Hepatocyte (in vitro differentiated cells): ENCODE data around the gene SERPINA6.

Source experiments
- CTCF ChIP-seq: fragments of 200-600 bp; sonication (generic); IDR thresholded peaks from 2 replicates; pipeline ENCODE4 v1.5.1; 2016; ENCODE audit warnings: antibody characterized with exemption, mild to moderate bottlenecking; ENCODE audit not compliant: poor library complexity
- EZH2 ChIP-seq: fragments of 200-600 bp; sonication (generic); IDR thresholded peaks from 2 replicates; pipeline ENCODE4 v1.6.1; 2016; ENCODE audit warnings: antibody characterized with exemption, mild to moderate bottlenecking, borderline replicate concordance

DNA sequence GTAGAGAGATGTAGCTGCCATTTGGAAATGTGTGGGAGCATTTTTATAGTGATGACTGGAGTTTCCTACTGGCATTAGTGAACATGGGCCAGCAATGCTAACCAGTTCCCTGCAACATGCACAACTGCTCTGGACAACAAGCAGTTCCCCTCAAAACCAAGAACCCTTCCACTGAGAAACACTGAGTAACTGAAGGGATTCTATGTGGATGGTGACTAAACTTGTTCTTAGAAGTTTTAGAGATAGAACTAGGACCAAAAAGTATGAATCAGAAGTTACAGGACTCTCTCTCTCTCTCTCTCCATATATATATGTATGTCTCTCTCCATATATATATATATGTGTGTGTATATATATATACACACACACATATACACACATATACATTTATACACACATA, 38.0 kb downstream of the SERPINA6 start:
- TF ChIP-seq CTCF: no peak
- TF ChIP-seq EZH2: no peak
